Stimulated activated CD4-positive, alpha-beta T cell treated with anti-CD3 and anti-CD28 coated beads, Interleukin-15, amount 100 ng/mL, for 24 hours (primary cell): Measurements from ENCODE around the gene KCNMB1.
A peak's percentile ranks its signal among the peaks of the same experiment; 100 is the strongest.

Experiments used
- DNase-seq: peaks from one replicate; pipeline ENCODE4 v3.0.0-alpha.2; 2020

Gene KCNMB1, protein sequence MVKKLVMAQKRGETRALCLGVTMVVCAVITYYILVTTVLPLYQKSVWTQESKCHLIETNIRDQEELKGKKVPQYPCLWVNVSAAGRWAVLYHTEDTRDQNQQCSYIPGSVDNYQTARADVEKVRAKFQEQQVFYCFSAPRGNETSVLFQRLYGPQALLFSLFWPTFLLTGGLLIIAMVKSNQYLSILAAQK

DNA sequence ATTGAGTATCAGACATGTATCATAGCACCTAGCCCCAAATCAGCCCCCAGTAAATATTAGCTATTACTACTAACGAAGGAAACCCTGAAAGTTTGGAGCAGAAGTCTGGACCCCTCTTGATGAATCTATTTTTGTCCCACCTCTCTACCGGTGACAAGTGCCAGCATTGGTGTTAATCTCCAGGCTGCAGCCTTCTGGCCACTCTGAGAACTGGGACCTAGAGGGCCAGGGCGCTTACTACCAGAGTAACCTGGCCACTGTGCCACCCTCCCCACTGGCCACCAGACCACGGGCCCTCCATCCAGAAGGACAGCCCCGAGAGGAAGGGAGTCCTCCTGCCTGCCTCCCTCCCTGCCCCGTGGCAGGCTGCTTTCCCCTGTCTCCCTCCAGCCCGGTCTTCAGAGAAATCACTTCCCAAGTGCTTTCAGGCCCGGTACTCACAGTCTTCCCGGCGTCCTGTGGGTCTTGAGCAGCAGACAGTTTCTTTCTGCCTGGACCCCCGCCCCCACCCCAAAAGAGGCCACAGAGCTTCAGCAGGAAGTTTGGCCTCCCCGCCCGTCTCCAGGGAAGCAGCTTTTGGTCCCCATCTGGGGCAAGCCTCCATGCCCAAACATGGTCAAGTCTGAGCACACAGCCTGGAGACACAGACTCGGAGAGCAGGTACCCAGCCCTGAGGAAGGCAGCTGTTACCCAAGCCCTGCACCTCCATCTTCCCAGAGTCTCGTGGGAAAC is at the start of gene KCNMB1:
Gene KCNMB1, minus strand, starts transcription at position 550 of the 732 bp plus-strand sequence. CDS start 3,920 bp downstream, outside the sequence.
- no peak for DNase-seq

DNA sequence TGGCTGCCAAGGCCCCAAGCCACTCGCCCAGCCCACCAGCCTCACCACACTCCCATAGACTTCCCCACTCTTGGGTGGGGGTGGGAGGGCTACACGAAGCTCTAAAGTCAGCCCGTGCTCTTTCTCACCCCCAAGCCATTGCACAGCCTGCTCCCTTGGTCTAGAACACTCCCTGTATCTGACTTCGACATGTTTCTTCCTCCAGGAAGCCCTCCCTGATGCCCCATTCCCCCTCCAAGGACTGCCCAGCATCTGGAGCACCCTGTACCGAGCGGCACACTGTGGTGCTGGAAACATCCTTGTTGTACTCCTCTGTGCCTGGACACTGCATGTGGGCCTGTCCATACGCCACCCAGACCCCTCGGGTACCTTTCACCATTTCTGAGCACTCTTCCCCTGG is 49.4 kb upstream of the KCNMB1 start:
- no peak for DNase-seq

DNA sequence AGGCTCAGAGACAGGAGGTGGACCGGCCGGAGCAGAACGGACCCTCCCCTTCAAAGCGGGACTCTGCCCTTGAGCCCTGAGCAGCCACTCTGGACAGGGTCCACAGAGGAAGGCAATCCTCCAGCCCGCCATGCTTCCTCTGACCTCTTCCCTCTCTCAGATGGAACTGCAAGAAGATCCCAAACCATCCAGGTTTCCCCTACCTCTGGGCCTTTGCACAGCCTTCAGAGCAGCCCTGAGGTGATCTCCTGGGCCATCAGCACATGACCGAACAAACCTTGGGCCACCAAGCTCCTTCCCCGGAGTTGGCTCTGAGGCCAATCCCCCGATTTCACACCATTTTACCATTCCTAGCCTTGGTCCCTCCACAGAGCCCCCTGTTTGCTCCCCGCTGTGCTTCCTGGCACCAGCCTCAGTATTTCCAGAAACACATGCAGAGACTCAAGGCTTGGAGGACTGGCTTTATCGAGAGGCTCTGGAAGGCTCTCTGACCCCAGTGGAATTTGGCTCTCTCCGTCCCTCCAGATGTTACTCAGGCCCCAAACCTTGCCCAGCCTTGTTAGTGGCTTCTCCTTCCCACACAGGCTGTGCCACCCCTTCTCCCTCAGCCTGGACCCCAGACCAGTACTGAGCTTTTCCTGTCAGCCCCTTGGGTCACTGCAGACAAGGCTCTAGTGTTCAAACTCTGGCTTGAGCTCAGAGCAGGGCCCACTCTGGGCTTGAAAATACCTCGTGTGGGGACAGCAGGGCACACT is 48.6 kb upstream of the KCNMB1 start:
- DNase-seq = no peak

DNA sequence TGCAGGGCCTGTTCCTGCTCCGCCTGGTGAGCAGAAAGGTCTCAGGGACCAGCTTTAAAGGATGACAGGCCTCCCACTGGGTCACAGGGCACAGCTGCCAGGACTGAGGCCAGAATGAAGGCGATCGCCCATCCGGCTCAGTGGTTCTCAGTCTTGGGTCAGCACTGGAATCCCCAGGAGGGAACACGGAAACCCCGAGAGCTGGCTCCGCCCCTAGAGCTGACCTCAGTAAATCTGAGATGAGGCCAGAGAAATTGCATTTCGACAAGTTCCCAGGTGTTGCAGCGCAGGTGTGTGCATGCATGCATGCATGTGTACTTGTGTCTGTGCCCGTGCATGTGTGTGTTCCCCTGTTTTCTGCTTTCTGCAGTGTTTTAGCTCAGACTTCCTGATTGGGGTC is 47.2 kb upstream of the KCNMB1 start:
- DNase-seq = no peak

DNA sequence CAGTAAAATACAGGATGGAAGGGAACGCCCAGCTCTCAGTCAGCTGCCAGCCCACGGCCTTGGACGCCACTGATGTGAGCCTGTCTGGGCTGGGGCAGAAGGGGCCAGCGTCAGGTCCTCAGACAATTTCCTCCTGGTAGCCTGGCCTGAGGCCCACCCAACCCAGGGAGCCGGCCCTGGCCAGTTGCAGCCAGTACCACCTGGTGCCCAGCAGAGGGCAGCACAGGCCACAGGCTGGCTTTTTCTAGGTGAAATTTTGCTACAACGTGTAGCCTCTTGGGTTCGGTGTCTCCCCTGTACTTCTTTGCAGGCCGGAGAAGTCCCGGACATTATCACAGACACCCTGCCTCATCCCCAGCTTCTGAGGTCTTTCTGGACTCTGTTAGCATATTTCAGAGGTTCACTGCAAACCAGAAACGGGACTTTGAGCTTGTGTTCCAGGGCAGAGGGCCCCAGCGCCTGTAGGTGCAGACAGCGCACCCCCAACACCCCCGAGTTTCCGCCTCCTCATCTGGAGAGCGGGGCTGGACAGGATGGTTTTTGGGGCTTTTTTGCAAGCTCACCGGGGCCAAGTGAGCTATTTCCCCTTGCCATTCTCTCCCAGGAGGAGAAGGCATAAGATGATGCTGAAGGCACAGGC is 45.9 kb upstream of the KCNMB1 start:
- peak; percentile 70 for DNase-seq

DNA sequence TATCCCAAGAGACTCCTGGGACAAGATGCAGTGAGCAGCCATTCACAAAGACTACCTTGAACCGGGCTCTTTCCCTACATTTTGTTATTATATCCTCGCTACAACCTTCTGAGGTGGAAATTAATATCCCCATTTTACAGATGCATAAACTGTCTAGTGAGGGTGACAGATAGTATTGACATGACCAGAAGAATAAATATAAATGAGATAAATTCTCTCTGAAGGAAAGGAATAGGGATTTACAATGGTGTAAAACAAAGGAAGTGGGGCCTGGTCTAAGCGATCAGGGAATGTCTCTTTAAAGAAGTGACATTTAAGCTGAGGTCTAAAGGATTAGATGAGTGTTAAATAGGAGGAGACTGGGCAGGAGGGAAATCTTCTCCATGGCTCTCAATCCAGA is 43.5 kb upstream of the KCNMB1 start:
- no peak for DNase-seq

DNA sequence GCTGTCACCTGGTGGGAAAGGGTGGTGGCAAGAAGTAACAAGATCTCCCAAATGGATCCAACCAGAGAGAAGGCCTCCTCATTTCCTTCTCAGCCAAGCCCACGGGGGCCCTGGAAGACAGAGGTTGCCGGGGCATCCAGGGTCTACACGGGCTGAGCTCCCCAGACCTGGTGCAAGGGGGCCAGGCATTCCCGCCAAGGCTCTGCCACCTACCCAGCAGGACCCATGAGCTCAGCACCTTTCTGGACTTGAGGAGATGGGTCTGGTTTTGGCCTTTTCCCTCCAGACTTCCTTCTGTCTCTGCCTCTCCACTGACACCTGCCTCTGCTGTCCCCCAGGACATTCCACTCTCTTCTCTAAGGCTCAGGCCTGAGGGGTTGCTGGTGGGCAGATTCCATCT is 42.4 kb upstream of the KCNMB1 start:
- no peak for DNase-seq

DNA sequence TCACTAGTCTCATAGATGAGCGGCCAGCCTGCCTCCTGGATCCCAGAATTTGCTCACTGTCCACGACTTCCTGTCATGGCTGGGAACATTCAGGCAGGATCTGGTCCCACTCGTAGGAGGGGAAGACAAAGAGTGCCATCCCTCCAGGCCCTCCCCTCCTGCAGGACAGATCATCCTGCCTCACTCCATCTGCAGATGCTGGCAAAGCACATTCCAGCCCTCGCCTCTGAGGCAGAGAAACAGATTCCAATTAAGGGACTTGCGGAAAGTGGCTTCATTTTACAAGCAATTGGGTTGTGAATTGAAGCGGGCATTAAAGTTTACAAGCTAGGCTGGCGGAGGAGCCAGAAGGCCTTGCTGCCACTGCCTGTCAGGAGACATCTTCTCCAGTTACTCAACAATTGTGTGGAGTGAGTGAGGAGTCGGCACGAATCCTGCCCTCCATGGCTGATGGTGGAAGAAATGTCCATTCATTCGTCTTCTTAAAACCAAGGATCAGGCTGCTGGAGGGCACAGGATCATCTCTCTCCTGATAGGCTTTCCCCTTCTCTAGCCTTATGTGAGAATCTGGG is 41.8 kb upstream of the KCNMB1 start:
- DNase-seq = no peak

DNA sequence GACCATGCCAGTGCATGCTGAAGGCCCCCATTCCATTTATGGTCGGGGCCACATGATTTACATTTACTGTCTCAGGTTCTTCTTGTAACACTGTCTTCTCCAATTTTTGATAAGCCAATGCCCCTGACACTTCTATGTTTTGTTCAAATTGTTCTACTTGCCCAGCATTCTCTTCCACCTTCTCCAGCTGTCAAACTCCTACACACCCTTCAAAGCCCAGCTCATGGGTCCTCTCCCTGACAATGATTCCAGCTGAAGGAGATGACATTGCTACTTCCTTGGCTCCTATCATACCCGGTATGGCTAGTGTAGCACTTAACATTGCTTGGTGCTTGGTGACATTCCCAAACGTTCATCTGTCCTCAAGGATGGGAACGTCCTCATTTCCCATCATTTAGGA is 41.1 kb upstream of the KCNMB1 start:
- no peak for DNase-seq

DNA sequence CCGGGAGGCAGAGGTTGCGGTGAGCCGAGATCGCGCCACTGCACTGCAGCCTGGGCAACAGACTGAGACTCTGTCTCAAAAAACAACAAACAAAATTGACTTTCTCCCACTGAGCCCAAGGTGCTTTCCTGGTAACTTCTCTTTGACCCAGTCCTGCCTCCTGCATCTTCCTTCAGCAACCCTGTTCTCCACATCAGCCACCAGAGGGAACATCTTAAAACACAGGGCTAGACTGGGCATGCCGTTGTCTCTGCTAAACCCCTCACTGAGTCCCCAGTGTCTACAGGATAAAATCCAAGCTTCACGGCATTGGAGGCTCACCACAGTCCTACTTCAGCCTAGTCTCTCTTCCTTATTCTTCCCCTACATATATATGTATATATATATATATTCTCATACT is 39.8 kb upstream of the KCNMB1 start:
- no peak for DNase-seq

DNA sequence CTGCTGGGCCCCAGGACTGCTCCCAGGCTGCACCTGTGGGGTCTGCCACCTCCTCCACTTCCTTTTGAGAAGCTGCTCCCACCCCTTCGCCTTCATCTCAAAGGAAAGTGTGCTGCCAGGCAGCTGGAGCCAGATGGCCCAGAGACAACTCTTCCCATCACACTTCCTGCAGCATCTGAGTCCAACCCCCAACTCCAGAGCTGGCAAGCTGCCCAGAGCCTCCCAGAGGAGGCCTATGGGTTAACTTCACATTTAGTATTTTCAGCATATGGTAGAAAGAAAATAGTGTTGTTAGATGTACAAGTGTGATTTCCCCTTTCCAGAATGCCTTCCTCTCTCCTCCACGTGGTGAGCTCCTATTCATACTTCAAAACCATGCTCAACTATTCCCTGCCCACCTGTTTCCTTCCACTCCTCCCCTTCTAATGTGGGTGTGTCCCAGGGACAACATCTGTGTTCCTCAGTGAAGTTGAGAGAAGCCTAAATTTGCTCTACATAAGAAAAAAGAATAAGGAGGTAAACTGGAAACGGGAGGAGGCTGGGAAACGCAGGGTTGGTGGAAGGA is 38.6 kb upstream of the KCNMB1 start:
- DNase-seq = no peak

DNA sequence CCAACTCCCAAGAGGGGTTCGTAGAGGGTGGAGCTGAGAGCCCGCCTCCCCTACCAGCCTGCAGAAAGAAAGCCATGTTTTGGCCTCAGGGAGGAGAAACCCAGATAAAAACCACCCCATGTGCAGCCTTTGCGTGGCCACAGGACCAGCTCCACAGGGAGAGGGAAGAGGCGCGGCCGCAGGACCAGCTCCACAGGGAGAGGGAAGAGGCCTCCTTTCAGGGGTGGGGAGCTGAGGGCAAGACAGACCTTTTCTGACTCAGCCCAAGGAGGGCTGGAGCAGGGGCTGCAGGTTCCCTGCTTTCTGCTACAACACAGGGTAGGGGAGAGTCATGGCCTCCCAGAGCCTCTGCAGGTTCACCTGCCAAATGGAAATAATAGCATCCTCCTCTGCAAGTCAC is 37.6 kb upstream of the KCNMB1 start:
- no peak for DNase-seq

DNA sequence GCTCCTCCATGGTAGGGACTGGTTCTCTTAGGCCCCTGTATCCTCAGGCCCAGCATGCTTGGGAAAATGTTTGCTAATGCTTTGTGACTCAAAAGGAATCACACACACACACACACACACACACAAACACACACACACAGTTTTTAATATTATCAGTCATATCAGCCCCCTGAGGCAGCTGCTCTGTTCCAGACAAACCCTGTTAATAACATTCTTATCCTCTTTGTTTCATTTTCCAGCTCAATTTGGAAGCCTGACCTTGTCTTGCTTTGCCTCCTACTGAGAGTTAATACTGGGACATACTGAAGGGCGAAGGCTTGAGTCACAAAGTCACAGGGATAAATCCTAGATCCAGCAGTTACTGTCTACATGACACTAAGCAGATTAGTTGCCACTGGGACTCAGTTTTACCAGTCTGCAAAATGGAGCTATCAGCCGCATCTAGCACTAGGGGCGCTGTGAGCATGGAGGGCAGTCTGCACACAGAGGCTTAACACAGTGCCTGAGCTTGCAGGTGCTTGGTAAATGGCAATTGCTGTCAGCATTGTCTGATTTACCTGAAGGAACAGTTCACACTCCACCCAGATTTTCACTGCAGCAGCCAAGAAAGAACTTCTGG is 37.1 kb upstream of the KCNMB1 start:
- DNase-seq = no peak

DNA sequence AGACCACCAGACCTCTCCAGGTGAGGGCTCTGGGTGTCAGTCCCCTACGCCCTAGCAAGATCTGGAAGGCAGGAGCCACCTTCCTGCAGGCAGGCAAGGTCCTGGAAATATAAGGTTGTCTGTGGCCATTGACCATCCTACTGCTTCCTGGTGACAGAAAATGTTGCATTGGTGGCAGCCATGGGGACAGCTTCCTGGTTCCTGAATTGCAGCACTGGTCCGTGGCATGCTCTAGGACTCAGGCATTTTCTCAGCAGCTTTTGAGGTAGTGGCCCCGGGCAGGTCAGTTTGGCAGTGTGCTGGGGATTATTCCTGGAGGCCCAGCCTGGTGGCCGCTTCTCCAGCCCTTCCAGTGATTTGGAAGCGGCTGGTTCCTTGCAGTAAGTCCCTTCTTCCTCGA is 36.6 kb upstream of the KCNMB1 start:
- DNase-seq = no peak

DNA sequence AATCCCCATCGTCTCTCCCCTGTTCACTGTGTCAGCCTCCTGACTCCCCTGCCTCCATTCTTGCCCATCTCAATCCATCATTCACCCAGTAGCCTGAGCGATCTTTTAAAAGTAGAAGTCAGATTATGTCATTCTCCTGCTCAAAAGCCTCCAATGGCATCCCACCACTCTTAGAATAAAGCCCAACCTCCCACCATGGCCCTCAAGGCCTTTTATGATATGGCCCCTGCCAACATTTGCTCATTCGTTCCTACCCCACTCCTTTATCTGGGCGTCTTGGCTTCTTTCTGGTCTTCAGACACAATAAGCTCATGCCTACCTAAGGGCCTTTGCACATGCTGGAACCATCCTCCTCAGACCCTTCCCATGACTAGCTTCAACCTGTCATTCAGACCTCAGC is 35.5 kb upstream of the KCNMB1 start:
- DNase-seq = no peak

DNA sequence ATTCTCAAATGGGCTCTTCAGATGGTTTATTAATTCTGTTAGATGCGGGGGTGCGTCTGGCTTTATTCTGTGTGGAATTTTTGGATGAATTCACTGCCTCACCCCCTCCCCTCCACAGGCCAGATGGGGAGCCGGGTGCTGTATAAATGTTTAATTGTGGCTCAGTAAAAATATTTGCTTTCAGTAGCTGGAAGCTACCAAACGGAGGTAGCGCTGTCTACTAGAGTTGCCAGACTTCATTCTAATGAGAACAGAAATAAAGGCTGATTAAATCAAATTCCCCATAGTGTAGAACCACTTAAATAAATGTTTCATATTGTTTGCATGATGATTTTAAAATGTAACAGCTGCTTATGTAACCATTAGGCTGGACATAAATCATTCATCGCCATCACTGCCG is 34.5 kb upstream of the KCNMB1 start:
- no peak for DNase-seq

DNA sequence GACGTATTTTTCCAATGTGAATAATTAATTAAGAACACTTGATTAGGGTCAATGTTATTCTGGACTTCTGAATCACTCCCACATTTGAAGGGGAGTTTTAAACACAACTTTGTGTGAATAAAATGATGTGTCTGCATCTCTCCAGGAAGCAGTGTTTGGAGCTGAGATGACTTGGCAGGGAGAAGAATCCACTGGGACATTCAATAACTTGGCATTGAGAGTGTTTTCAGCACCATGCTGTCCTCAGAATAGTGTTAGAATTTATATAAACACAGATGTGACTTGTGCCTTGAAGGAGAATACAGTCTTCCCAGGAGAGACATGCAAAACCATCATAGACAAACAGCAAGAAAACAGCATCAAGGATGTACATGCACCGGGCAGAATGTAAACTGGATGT is 32.7 kb upstream of the KCNMB1 start:
- DNase-seq = no peak

DNA sequence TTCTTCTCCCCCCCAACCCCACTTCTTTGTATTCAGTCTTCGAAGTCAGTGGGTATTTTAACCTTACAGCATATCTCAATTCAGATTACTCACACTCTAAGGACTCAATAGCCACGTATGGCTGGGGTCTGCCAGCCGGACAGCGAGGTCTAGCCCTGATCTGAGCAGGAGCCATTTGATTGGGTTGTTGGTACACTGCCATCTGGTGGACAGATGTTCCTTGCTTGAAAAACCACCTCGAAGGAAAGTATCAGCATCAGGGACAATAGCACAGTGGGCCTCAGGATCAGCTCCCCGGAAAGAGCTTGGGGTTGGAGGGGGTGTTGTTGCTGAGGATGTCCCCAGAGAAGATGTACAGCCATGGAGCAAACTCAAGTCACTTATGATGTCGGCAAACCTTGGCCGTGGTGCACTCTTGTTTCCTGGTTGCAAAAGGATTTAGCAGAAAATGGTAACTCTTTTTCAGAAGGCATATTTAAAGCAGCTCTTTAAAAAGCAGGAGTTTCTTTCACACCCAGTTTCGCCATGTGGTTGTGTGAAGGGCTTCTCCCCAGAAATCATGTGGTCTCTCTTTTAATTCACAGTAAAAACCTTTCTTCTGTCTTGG is 31.7 kb upstream of the KCNMB1 start:
- DNase-seq = peak; percentile 66

DNA sequence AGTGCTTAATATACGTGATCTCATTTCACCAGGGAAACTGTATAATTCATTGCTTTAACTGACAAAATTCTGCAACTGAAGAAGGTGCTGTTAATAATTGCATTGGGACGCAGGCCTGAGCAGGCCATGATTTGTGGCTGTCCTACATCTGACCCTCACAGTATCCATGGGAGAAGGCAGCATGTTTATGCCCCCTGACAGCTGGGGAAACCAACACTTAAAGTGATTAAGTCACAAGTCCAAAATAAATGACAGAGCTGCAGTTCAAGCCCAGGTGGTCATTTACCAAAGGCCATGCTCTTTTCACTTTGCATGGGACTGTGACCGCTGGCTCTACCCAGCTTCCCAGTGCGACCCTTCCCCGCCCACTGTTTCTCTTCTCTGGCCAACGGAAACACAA is 30.5 kb upstream of the KCNMB1 start:
- no peak for DNase-seq

DNA sequence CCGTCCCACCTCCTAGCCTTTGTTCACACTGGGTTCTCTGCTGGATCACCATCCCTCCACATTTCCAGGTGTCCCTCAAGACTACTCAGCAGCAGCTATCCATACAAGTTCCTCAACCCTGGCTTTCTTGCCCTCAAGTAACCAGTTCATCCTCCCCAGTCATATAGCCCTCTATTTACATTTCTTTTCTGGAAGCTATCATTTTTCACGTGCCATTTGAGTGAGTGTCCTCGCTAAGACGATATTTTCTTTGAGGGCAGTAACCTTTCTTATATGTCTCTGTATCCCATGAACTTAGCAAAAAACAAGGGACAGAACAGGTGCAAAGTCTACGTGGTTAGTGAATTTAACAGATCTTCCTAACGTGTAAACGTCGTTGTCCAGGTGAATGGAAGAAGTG is 29.6 kb upstream of the KCNMB1 start:
- DNase-seq = no peak

DNA sequence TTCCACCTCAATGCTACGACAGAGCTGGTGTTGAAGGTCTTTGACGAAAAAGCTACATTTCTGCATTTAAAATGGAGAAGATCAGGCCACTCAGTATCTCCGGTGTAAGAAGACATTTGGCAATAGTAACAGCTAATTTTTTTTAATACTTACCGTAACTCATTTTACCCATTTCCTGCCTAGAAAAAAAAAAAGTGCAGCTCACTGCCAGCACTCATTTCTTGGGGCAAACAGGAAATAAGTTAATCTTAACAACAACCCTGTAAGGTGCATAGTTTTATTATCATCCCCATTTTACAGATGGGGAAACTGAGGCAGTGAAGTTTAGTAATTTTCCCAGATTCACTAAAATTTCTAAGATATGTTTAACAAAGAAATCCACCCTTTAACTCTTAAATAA is 27.4 kb upstream of the KCNMB1 start:
- no peak for DNase-seq

DNA sequence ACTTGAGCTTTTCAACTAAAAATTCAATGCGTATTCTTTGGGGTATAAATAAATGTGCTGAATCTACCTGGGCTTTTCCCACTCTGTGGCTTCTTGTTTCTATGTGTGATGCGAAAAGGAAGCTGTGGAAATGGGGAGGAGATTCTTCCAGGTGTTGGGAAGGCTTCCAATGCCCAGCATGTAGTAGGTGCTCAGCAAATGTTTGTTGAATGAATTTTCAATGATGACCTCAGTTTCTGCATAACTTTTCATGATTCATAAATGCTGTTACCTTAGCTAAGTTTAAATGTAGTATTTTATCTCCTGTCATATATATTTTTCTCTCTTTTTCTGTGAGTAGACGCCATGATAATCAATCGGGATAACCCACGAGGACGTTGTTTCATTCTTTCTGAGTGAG is 25.6 kb upstream of the KCNMB1 start:
- no peak for DNase-seq
